AG09309 (cell line): Measurements from ENCODE around the gene NFIX.
A peak's percentile ranks its signal among the peaks of the same experiment; 100 is the strongest.

Experiments
- DNase-seq: peaks from one replicate; pipeline ENCODE4 v3.0.0-alpha.2; 2010; ENCODE audit warnings: low read depth
- H3K4me3 ChIP-seq: 2 replicates; pipeline ENCODE4 v1.5.1; 2011; ENCODE audit warnings: mild to moderate bottlenecking, low read depth, low read length, moderate library complexity; ENCODE audit not compliant: control insufficient read depth
- TF ChIP-seq, protein P1 (sequence below): IDR thresholded peaks from 2 replicates; pipeline ENCODE4 v1.5.1; 2011; ENCODE audit warnings: mild to moderate bottlenecking, low read depth, low read length, inconsistent platforms; ENCODE audit not compliant: insufficient read depth, control insufficient read depth; ENCODE audit errors: missing control alignments

NFIX gene

DNA sequence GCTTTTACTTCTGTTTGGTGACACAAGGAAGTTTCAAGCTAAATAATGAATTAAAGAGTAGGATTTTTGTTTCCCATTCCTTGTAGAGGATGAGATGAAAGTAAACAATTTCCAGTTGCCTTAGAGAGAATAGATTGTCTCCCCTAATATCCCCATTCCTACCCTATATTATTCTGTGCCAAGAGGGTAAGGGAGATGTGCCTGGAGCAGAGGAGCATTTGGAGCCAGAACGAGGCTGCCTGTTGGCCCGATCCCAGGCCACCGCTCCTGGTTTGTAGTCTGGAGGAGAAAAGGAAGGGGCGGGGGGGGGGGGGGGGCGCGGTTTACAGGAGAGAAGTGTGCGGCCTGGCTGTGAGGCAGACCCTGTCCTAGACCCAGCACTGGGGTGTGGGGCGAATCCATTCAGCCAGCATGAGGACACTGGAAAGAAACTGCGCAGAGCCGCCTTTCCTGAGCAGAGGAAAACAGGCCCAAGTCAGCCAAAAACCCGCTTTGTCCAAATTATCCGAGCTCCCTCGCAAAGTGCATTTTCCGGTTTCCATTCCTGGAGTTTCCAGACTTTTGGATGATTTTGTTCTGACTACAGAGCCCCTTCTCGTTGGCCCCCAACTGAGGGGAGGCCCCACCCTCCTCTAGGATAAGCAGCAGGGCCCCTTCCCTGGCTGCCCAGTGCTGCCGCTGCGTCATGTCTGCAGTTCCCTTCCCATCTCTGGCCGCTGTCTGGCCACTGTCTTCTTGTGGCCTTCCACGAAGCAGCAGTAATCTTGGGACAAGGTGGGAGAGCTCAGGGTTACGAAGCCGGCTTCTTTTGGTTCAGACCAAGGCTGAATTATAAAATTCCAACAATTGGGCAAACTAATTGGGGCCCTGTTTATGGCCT lies 23.0 kb downstream of the NFIX start:
- H3K4me3 ChIP-seq, result no peak overlapping the region
- TF ChIP-seq, protein P1, sequence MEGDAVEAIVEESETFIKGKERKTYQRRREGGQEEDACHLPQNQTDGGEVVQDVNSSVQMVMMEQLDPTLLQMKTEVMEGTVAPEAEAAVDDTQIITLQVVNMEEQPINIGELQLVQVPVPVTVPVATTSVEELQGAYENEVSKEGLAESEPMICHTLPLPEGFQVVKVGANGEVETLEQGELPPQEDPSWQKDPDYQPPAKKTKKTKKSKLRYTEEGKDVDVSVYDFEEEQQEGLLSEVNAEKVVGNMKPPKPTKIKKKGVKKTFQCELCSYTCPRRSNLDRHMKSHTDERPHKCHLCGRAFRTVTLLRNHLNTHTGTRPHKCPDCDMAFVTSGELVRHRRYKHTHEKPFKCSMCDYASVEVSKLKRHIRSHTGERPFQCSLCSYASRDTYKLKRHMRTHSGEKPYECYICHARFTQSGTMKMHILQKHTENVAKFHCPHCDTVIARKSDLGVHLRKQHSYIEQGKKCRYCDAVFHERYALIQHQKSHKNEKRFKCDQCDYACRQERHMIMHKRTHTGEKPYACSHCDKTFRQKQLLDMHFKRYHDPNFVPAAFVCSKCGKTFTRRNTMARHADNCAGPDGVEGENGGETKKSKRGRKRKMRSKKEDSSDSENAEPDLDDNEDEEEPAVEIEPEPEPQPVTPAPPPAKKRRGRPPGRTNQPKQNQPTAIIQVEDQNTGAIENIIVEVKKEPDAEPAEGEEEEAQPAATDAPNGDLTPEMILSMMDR, result no peak
- DNase-seq, result no peak

DNA sequence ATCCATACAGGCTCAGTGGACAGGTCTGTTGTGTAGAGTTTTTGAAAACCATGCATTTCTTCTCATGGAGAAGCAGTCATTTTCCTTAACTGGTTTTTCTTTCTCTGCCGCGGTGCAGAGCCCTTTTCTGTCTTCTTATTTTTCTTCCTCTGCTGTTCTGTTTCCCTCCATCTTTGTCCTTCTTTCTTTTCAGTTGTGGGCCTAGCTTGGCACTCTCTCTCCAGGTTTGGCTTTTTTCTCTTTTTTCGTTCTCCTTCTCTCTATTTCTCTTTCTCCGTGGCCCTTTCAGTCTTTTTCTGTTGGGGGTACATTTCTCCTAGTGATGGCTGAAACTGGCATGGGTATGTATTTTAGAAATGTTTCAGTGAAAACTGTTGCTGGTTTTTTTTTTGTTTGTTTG lies 24.1 kb downstream of the NFIX start:
- TF ChIP-seq, protein P1, result no peak
- H3K4me3 ChIP-seq, result no peak overlapping the region
- no peak for DNase-seq

DNA sequence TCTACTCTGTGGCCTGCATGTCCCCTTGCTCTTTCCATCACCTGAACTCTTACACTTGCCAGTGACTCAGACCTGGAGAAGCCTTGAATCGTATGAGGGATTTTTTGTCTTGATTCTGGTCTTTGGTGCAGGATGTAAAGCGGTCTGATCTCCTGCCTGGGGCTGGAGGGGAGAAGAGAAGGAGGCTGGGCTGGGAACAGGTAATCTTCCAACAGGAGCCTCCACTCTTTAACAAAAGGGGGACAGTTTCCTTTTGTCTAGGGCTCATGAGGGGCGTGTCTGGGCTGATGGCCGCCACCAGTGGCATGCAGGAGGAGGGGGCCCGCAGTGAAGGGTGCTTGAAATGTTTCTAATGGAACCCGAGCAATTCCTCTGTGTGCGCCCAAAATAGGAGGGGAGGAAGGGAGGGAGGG lies 24.7 kb downstream of the NFIX start:
- H3K4me3 ChIP-seq, result no peak overlapping the region
- no peak for DNase-seq
- TF ChIP-seq, protein P1, result no peak

DNA sequence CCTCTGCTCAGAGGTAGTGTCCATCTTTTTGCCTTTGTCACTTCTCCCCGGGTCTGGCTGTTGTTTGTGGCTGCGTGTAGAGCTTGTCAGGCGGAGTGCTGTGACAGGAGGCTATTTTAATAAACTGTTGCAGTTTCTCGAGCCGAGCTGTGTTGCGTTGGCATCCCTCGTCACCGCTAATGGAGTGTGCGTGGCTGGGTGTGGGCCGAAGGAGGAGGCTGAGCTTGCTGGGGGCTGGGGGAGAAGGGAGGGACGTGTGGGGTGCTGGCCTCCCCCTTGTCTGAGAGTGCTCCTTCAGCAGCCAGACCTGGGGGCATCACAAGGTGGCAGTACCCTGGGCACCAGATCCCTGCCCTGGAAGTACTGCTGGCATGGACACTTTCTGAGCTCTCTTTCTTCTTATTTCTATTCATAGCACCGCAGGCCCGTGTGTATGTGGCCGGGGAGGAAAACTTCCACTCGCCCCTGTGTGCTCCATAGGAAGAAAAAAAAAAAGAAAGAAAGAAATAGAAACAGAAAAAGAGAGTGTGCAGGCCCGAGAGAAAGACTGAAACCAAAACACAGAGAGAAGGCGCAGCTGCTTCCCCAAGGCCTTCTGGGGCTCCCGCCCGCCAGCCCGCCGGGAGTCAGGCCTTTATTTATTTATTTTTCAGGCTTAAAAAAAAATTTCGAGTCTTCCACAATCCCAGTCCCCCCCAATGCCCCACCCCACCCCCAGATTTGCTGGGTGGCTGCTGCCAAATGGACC lies 27.0 kb downstream of the NFIX start:
- peak overlapping the region; percentile 62 for H3K4me3 ChIP-seq
- no peak for DNase-seq
- TF ChIP-seq, protein P1, result no peak

DNA sequence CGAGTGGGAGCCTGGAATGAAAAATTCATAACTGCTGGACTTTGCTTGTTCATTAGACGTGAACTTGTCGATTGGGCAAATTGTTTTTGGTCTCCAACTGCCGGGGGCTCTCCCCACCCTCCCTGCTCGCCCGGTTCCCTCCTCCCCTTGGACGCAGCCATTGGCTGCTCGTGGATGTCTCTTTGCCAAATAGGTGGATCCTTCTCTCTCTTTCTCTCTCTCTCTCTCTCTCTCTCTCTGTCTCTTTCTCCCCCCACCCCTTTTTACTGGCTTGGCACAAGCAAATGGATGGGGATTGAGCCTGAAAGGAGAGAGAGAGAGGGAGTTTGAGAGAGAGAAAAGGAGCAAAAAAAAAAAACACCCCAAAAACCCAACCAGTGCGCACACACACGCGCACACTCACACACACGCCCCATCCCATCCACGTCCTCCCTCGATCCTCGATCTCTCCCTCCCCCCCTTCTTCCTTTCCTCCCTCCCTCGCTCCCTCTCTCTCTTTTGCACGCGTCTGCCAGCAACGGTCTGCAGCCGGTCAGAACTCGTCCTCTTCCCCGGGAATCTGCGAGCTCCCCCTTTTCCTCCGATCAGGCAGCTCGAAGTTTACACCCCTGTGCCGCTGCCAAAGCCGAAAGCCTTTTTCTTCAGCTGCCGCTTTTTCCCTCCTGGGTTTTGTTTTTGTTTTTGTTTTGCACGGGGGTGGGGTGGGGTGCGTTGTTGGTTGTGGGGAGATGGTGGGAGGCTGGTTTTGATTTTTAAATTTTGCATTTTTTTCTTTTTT lies 27.8 kb downstream of the NFIX start:
- H3K4me3 ChIP-seq, result peak overlapping the region; percentile 62
- TF ChIP-seq, protein P1, result no peak
- peak; percentile 96 for DNase-seq

DNA sequence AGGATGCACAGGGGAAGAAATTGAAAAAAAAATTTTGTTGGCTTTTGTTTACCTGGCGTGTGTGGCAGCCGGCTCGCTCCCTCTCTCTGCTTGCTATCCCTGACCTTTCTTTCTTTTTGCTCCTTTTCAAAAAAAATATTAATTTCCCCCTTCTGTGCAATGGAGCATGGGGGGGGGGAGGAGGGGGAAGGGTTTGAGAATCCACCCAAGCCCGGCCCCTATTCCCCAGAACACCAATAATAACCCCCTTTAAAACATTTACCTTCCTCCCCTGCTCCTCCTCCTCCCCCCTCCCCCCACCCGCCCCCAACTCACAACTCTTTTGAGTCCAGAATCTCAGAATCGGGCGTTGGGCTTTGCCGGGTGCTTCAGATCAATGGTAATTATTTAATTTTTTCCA lies 28.4 kb downstream of the NFIX start:
- TF ChIP-seq, protein P1, result no peak
- peak overlapping the region; percentile 62 for H3K4me3 ChIP-seq
- no peak for DNase-seq
